ENCODE measurements around the gene ATXN2. TPM values are rescaled to one million over a fixed set of nuclear protein-coding genes. Genes with fewer than 3 reads are reported as not detected.

ATXN2 gene
- total RNA-seq, 2 experiments from 2014 or later, result 35.1 to 35.3 TPM

DNA sequence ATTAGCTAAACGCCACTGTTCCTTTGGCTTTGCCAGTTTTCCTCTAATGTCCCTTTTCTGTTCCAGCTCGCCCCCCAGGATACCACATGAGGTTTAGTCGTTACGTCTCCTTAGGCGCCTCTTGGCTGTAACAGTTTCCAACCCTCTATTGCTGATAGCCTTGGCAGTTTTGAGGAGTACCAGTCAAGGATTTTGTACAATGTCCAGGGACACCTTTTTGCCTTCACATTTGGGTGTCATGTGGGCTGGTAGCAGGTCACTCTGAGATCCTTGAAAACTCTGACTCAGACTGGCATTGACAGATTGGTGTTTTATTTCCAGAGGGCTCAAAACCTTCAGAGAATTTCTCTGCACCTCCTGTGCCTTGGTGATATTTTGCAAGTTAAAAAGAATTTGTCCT, 179.3 kb downstream of the ATXN2 start:
- ChIA-PET POLR2A (interaction anchor here (1.4 kb wide), 1 partner anchor 10 kb away, joined by 6 read pairs; no protein-coding TSS in a partner anchor), CTCF (interaction anchor here (0.7 to 1.4 kb wide), 3 partner anchors 15 to 32 kb away, joined by 3 to 5 read pairs (median 3); no protein-coding TSS in a partner anchor)
- H3K4me1 Mint-ChIP-seq, result peaks cover 20% of the 10 kb centered on the region
- H3K27me3 Mint-ChIP-seq, result no peaks in the 10 kb centered on the region
- DNase-seq, result no peak
- H3K4me3 Mint-ChIP-seq, result no peak overlapping the region
- no peaks in the 10 kb centered on the region for H3K9me3 Mint-ChIP-seq
- peaks cover 30% of the 10 kb centered on the region for H3K36me3 Mint-ChIP-seq (ENCODE audit: low read depth)
- H3K27ac Mint-ChIP-seq, result no peak overlapping the region

DNA sequence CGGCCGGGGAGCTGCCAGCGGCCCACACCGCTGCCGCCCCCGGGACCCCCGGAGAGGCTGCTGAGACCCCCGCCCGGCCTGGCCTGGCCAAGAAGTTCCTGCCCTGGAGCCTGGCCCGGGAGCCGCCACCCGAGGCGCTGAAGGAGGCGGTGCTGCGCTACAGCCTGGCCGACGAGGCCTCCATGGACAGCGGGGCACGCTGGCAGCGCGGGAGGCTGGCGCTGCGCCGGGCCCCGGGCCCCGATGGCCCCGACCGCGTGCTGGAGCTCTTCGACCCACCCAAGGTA, 180.6 kb downstream of the ATXN2 start:
- ChIA-PET CTCF (interaction anchor here (0.6 to 1.4 kb wide), 2 partner anchors 23 to 33 kb away, joined by 3 to 5 read pairs; no protein-coding TSS in a partner anchor), POLR2A (interaction anchor here (1.4 kb wide), 1 partner anchor 11 kb away, joined by 6 read pairs; no protein-coding TSS in a partner anchor)
- no peak for DNase-seq
- H3K4me3 Mint-ChIP-seq, result no peak overlapping the region
- H3K9me3 Mint-ChIP-seq, result no peaks in the 10 kb centered on the region
- peaks cover 28% of the 10 kb centered on the region for H3K36me3 Mint-ChIP-seq (ENCODE audit: low read depth)
- H3K27me3 Mint-ChIP-seq, result no peaks in the 10 kb centered on the region
- no peak overlapping the region for H3K27ac Mint-ChIP-seq
- H3K4me1 Mint-ChIP-seq, result peaks cover 18% of the 10 kb centered on the region

DNA sequence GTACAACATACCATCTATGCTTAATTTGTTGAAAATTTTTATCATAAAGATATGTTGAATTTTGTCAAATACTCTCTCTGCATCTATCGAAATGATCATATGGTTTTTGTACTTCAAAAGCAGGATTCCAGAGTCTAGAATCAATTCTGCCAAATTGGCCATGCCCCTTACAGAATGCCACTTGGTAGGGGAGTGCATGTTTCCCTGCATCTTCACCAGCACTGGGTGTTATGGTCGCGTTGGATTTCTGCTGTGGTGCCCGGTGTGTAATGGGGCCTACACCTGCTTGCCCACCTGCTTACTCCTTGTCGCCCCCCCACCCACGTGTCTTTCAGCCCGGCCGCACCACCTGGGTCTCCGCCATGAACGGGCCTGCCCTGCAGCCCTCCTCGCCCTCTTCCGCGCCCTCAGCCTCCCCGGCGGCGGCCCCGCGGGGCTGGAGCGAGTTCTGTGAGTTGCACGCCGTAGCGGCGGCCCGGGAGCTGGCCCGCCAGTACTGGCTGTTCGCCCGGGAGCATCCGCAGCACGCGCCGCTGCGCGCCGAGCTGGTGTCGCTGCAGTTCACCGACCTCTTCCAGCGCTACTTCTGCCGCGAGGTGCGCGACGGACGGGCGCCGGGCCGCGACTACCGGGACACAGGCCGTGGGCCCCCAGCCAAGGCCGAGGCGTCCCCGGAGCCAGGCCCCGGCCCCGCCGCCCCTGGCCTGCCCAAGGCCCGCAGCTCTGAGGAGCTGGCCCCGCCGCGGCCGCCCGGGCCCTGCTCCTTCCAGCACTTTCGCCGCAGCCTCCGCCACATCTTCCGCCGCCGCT, 181.1 kb downstream of the ATXN2 start:
- H3K27ac Mint-ChIP-seq, result no peak overlapping the region
- no peaks in the 10 kb centered on the region for H3K9me3 Mint-ChIP-seq
- CTCF ChIA-PET, result interaction anchor here (0.6 kb wide), 1 partner anchor 22 kb away, joined by 3 read pairs; no protein-coding TSS in a partner anchor
- H3K4me1 Mint-ChIP-seq, result peaks cover 22% of the 10 kb centered on the region
- DNase-seq, result no peak
- peaks cover 28% of the 10 kb centered on the region for H3K36me3 Mint-ChIP-seq (ENCODE audit: low read depth)
- no peak overlapping the region for H3K4me3 Mint-ChIP-seq
- no peaks in the 10 kb centered on the region for H3K27me3 Mint-ChIP-seq
- POLR2A ChIA-PET, result interaction anchor here (1.4 kb wide), 1 partner anchor 12 kb away, joined by 6 read pairs; no protein-coding TSS in a partner anchor

DNA sequence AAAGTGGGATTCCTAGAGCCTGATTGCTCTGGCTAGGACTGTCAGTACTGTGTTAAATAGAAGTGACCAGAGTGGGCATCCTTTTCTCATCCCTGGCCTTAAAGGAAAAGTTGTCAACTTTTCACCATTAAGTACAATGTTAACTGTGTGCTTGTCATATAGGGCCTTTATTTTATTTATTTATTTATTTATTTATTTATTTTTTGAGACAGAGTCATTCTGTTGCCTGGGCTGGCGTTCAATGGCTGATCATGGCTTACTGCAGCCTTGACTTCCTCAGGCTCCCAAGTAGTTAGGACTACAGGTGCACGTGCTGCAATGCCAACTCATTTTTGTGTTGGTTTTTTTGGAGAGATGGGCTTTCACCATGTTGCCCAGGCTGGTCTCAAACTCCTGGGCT, 181.8 kb downstream of the ATXN2 start:
- H3K4me3 Mint-ChIP-seq, result no peak overlapping the region
- peaks cover 25% of the 10 kb centered on the region for H3K4me1 Mint-ChIP-seq
- no peaks in the 10 kb centered on the region for H3K27me3 Mint-ChIP-seq
- no peak overlapping the region for H3K27ac Mint-ChIP-seq
- POLR2A ChIA-PET, result no interaction called here
- no peak for DNase-seq
- peaks cover 31% of the 10 kb centered on the region for H3K36me3 Mint-ChIP-seq (ENCODE audit: low read depth)
- no peaks in the 10 kb centered on the region for H3K9me3 Mint-ChIP-seq
- CTCF ChIA-PET, result no interaction called here

DNA sequence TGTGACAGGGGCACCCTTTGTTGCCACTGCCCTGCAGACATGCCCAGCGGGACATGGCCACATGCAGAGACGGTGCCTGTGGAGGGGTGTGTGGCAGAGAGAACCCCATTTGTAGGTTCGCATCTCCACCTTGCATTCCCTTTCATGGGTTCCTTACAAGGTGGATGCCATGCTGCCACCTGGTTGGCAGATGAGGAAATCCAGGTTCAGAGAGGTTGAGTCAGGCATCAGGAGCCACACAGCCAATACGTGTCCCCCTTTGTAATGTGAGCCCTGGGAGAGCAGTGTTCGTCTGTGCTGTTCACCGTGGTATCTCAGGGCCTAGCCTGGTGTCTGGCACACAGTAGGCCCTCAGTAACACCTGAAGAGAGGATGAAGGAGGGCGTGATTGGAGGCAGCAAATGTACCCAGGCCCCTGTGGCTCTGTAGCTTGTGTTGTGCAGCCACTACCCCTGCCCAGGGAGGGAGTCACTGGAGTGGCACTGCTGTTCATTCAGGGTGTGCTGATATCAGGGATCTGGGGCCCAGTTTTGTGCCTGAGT, 184.3 kb downstream of the ATXN2 start:
- no peaks in the 10 kb centered on the region for H3K9me3 Mint-ChIP-seq
- peaks cover 41% of the 10 kb centered on the region for H3K4me1 Mint-ChIP-seq
- no peak overlapping the region for H3K27ac Mint-ChIP-seq
- CTCF ChIA-PET, result no interaction called here
- peaks cover 20% of the 10 kb centered on the region for H3K36me3 Mint-ChIP-seq (ENCODE audit: low read depth)
- DNase-seq, result no peak
- no peak overlapping the region for H3K4me3 Mint-ChIP-seq
- POLR2A ChIA-PET, result no interaction called here
- no peaks in the 10 kb centered on the region for H3K27me3 Mint-ChIP-seq

DNA sequence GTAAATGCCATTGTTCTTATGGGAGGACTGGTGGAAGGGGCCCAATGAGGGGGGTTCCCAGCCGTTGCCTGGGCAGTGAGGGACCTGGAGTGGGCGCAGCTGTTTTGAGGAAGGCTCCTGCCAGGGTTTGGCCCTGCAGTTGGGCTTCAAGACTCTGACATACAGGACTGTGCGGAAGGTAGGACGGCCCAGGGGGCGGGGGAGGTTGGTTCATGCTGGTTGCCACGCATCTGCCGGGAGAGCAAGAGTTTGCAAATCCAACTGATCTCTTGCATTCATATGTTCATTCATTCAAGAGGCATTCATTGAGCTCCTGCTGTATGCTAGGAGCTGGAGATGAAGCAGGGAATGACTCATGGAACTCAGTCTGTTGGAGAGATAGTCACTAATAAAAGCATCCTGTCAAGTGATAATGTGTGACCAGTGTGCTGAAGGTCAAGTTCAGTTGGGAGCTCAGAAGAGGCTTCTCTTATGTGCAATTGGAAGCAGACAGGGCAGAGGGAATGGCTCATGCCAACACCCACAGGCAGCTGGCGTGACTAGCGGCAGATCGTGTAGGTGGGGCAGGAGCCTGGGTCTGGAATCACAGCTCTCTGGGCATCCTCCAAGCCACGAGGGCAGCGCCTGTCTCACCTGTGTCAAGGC, 185.6 kb downstream of the ATXN2 start:
- ChIA-PET CTCF (interaction anchor here (1.1 to 4.3 kb wide), 5 partner anchors 10 to 38 kb away, joined by 3 to 20 read pairs (median 12); no protein-coding TSS in a partner anchor), POLR2A (interaction anchor here (1.7 to 16.8 kb wide), 3 partner anchors 9 to 34 kb away, joined by 6 to 257 read pairs (median 237); no protein-coding TSS in a partner anchor)
- H3K4me3 Mint-ChIP-seq, result no peak overlapping the region
- H3K27me3 Mint-ChIP-seq, result no peaks in the 10 kb centered on the region
- H3K36me3 Mint-ChIP-seq (ENCODE audit: low read depth), result peaks cover 17% of the 10 kb centered on the region
- DNase-seq, result no peak
- peaks cover 52% of the 10 kb centered on the region for H3K4me1 Mint-ChIP-seq
- H3K27ac Mint-ChIP-seq, result no peak overlapping the region
- H3K9me3 Mint-ChIP-seq, result no peaks in the 10 kb centered on the region

DNA sequence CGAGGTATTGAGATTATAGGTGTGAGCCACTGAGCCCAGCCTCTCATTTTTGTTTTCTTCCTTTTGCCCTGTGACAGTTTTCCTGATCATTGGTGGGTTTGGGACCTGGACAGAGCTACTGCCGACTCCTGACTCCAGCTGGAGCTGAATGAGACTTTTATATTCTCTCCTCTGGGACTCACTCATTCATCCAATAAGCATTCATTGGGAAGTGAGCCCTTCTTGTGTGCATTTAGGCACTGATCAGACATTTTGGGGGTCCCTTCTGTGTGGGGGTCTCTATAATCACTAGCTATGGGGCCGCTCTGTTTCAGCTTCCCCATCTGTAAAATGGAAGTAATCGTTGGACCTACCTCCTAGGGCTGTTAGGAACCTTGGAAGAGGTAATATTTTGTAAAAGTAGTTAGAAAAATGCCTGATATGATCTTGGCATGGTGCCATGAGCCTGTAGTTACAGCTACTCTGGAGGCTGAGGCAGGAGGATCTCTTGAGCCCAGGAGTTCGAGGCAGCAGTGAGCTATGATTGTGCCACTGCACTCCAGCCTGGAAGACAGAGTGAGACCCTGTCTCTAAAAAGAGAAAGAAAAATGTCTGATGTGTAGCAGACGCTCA, 186.2 kb downstream of the ATXN2 start:
- H3K27me3 Mint-ChIP-seq, result no peaks in the 10 kb centered on the region
- no peaks in the 10 kb centered on the region for H3K9me3 Mint-ChIP-seq
- H3K36me3 Mint-ChIP-seq (ENCODE audit: low read depth), result peaks cover 17% of the 10 kb centered on the region
- no peak overlapping the region for H3K27ac Mint-ChIP-seq
- DNase-seq, result no peak
- no peak overlapping the region for H3K4me3 Mint-ChIP-seq
- CTCF ChIA-PET, result interaction anchor here (0.8 to 4.3 kb wide), 8 partner anchors 10 to 44 kb away, joined by 3 to 20 read pairs (median 5); no protein-coding TSS in a partner anchor
- peaks cover 58% of the 10 kb centered on the region for H3K4me1 Mint-ChIP-seq
- POLR2A ChIA-PET, result interaction anchor here (1.7 to 16.8 kb wide), 3 partner anchors 8 to 34 kb away, joined by 6 to 257 read pairs (median 237); no protein-coding TSS in a partner anchor

DNA sequence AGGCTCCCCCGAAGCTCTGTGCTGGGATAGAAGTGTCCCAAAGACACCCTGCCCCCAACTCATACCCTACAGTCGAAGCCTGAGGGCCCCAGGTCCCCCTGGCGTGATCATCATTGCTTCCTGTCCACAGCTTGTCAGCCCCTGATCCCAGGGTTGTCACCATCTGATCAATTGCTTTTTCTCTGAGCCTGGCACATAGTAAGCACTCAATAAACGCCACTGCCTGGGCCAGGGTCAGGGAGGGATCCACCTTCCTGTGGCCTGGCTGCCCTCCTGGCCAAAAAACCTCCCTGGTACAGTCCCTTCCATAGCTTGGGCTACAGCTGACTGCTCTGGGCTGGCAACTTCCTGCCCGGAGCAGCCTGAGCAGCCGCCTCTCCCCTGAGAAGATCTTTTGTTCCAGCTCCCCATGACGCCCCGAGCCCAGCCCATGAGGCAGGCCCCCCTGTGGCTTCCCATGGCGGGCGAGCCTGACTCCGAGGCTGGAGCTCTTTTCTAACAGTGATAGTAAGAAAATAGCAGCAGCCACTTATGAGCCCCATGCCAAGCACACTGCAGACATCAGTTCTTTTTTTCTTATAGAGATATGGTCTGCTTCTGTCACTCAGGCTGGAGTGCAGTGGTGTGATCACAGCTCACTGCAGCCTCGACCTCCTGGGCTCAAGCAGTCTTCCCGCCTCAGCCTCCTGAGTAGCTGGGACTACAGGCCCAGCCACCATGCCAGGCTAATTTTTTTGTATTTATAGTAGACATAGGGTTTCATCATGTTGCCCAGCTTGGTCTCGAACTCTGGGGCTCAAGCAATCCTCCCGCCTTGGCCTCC, 186.9 kb downstream of the ATXN2 start:
- DNase-seq, result no peak
- Mint-ChIP-seq H3K4me1 (peaks cover 66% of the 10 kb centered on the region), H3K27ac (peak overlapping the region; percentile 72), H3K36me3 (ENCODE audit: low read depth) (peaks cover 17% of the 10 kb centered on the region), H3K27me3 (no peaks in the 10 kb centered on the region), H3K4me3 (no peak overlapping the region), H3K9me3 (no peaks in the 10 kb centered on the region)
- ChIA-PET CTCF (interaction anchor here (0.6 to 4.3 kb wide), 7 partner anchors 14 to 1159 kb away, joined by 3 to 20 read pairs (median 5); no protein-coding TSS in a partner anchor), POLR2A (interaction anchor here (1.7 to 16.8 kb wide), 3 partner anchors 8 to 35 kb away, joined by 6 to 257 read pairs (median 237); no protein-coding TSS in a partner anchor)

DNA sequence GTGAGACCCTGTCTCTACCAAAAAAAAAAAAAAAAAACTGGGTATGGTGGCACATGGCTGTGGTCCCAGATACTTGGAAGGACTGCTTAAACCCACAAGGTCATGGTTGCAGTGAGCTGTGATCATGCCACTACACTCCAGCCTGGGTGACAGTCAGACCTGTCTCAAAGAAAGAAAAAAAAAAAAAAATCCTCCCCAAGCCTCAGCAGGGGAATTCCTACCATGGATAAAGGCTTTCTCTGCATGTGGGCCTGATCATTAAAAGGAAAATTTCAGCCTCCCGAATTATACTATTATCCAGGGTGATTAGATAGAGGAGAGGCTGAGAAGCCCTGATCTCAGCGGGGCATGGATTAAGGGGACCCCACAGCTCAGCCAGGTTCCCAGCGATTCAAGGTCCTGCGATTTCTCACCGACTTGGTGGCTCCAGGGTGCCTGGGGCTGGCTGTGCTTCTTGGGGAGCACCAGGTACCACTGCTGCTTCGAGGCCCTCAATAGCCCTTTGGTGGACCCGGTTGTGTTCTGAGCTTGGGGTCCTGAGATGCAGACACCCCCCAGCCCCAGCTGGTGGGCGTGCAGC, 187.8 kb downstream of the ATXN2 start:
- CTCF ChIA-PET, result interaction anchor here (1.4 to 4.3 kb wide), 4 partner anchors 13 to 46 kb away, joined by 3 to 20 read pairs (median 8); no protein-coding TSS in a partner anchor
- H3K4me3 Mint-ChIP-seq, result no peak overlapping the region
- POLR2A ChIA-PET, result interaction anchor here (11.9 to 16.8 kb wide), 2 partner anchors 18 to 36 kb away, joined by 237 to 257 read pairs; no protein-coding TSS in a partner anchor
- no peaks in the 10 kb centered on the region for H3K27me3 Mint-ChIP-seq
- H3K36me3 Mint-ChIP-seq (ENCODE audit: low read depth), result peaks cover 15% of the 10 kb centered on the region
- H3K9me3 Mint-ChIP-seq, result no peaks in the 10 kb centered on the region
- no peak for DNase-seq
- H3K4me1 Mint-ChIP-seq, result peaks cover 71% of the 10 kb centered on the region
- no peak overlapping the region for H3K27ac Mint-ChIP-seq

DNA sequence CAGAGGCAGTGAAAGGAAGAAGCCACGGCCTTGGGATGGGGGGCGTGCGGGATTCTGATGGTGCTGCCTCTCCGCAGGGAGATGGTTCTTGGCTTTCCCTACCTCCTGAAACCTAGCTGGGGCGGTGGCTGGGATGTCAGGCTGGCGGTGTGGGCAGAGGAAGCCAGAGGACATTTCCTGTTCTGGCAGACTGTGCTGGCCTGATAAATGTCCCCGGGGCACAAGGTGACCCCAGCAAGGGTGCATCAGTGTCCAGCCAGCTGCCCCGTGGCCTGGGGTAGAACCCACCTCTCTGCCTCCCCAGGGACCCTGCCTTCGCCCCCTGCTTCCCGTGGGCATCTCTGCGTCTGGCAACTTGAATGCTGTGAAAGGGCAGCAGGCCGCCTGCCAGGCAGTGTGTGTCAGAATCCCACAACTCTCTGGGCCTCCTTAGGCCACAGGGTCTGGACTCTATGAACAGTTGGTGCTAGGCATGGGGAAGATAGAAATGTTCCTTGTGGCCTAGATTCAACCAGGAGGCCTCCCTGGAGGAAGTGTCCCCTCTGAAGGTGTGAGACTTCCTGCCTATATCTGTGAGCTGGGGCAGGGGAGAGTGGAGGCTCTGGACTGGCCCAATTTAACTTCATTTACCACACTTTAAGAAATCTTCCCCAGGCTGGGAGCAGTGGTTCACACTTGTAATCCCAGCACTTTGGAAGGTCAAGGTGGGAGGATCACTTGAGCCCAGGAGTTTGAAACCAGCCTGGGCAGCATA, 188.5 kb downstream of the ATXN2 start:
- no peak overlapping the region for H3K27ac Mint-ChIP-seq
- H3K9me3 Mint-ChIP-seq, result no peaks in the 10 kb centered on the region
- CTCF ChIA-PET, result interaction anchor here (1.0 to 4.3 kb wide), 3 partner anchors 20 to 41 kb away, joined by 4 to 20 read pairs (median 12); no protein-coding TSS in a partner anchor
- no peak for DNase-seq
- no peak overlapping the region for H3K4me3 Mint-ChIP-seq
- no peaks in the 10 kb centered on the region for H3K27me3 Mint-ChIP-seq
- H3K36me3 Mint-ChIP-seq (ENCODE audit: low read depth), result peaks cover 12% of the 10 kb centered on the region
- POLR2A ChIA-PET, result interaction anchor here (11.9 to 16.8 kb wide), 2 partner anchors 19 to 37 kb away, joined by 237 to 257 read pairs; no protein-coding TSS in a partner anchor
- H3K4me1 Mint-ChIP-seq, result peaks cover 71% of the 10 kb centered on the region
